SK-MEL-5 (cell line): ENCODE data around the gene TAGAP. TPM values are rescaled to one million over a fixed set of nuclear protein-coding genes. Genes with fewer than 3 reads are reported as not detected.
A peak's percentile ranks its signal among the peaks of the same experiment; 100 is the strongest.
"Not testable (repeated sequence)": the region's sequence is repeated elsewhere in the genome, so short reads cannot be mapped to it uniquely, and the experiment has no call there.

Source experiments
- DNase-seq: peaks from one replicate; pipeline ENCODE4 v3.0.0-alpha.2; 2016; ENCODE audit warnings: low read depth, low spot score
- in situ Hi-C: cut with HindIII; loops from 2 replicates; pipeline ENCODE4 v1.10.0; 2016; ENCODE audit warnings: low sequenced_read_pairs, high pct_unique_total_duplicates, low pct_unique_long_range_greater_than_20kb
- total RNA-seq: library from RNA; depleted of rRNA; stranded (reverse); fragments of >200 nt; shearing (Covaris generic); gene quantifications from 2 replicates; pipeline ENCODE4 v1.2.3, GENCODE V29; 2014

The TAGAP gene
- total RNA-seq, 1 experiment from 2014 or later = 0.03 TPM

GRCh38 chr6:159036673-159037072, 8.1 kb downstream of the TAGAP start:
- in situ Hi-C loops = no loop called here
- DNase-seq = no peak

- in situ Hi-C loops = no loop called here
- DNase-seq = no peak
These were observed 8.9 kb downstream of the TAGAP start for GRCh38 chr6:159035891-159036290.

DNA sequence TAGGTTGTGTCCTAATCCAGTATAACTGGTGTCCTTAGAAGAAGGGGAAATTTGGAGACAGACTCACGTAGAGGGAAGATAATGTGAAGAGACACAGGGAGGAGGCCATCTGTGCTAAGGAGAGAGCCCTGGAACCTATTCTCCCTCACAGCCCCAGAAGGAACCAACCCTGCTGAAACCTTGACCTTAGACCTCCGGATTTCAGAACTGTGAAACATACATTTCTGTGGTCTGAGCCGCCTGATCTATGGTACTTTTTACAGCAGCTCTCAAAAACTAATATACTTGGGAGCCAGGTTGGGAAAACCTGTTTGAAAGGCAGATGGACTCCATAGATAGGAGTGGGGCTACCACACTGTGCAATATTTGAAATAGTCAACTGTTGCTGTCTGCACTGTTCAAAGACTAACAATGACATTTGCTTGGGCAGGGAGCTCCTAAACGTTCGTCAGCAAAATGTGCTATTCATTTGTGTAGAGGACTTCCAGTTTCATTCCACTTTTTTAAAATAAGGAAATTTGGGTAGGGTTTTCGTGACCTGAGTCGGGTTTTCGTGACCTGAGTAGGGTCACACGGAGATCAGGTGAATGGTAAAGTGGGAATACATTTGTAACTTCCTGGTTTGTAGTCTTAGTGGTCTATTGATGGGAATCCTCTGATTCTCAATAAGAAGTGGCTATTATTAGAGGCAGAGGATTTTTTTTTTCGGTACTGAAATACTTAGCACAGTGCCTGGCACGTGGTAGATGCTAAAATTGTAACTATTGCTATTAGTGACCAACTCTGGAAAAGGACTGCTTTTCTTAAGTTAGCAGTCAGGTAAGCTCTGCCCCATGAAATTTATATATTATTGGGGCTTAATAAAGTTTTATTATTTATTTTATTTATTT, 11.4 kb downstream of the TAGAP start:
- DNase-seq = no peak
- in situ Hi-C loops = no loop called here

GRCh38 chr6:159031846-159032245, 12.9 kb downstream of the TAGAP start:
- DNase-seq = no peak
- in situ Hi-C loops = no loop called here

DNA sequence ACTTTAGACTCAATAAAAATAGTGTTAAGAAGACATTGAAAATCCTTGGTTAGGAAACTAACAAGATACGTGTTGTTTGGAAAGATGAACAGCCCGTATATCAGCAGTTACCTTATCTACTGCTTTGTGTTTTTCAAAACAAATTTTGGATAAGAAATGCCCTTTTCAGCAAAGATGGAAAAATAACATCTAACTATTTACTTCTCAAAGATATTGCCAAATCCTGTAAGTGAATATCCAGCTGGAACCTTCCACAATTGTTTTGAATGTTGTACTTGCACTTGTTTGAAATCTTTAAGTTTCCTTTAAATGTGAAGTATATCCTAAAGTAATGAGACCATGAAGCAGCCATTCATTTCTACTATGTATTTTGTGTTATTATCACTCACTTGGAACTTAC, 14.6 kb downstream of the TAGAP start:
- DNase-seq = no peak
- in situ Hi-C loops = no loop called here

GRCh38 chr6:159025224-159025623, 19.6 kb downstream of the TAGAP start:
- in situ Hi-C loops = not testable (repeated sequence)

DNA sequence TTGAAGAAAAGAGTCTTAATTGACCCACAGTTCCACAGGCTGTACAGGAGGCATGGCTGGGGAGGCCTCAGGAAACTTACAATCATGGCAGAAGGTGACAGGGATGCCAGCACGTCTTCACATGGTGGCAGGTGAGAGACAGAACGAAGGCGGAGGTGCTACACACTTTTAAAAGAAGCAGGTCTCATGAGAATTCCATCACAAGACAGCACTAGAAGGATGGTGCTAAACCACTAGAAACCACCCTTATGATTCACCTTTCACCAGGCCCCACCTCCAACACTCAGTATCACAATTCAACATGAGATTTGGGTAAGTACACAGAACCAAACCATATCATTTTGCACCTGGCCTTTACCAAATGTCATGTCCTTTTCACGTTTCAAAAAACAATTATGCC, 20.9 kb downstream of the TAGAP start:
- in situ Hi-C loops = no loop called here

More at GRCh38 chr6:159025224-159025623, 19.6 kb downstream of the TAGAP start:
- DNase-seq = not testable (repeated sequence)

GRCh38 chr6:159020011-159020410, 24.8 kb downstream of the TAGAP start:
- in situ Hi-C loops = no loop called here
- DNase-seq = no peak

More for the DNA sequence above, 20.9 kb downstream of the TAGAP start:
- no peak for DNase-seq

GRCh38 chr6:159017757-159018559, 26.8 kb downstream of the TAGAP start:
- DNase-seq = no peak
- in situ Hi-C loops = no loop called here

DNA sequence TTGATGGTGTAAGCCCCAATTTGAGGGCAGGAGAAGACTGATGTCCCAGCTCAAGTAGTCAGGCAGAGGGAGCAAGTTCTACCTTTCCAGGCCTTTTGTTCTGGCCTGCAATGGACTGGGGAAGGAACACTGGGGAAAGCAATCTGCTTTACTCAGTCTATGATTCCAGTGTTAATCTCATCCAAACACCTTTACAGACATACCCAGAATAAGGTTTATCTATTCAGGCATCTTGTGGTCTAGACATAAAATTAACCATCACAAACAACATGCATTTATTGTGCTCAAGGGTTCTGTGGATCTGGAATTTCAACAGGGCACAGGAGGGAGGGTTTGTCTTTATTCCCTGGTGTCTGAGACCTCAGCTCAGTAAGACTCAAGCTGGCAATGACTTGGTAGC, 30.4 kb downstream of the TAGAP start:
- DNase-seq = no peak
- in situ Hi-C loops = no loop called here

DNA sequence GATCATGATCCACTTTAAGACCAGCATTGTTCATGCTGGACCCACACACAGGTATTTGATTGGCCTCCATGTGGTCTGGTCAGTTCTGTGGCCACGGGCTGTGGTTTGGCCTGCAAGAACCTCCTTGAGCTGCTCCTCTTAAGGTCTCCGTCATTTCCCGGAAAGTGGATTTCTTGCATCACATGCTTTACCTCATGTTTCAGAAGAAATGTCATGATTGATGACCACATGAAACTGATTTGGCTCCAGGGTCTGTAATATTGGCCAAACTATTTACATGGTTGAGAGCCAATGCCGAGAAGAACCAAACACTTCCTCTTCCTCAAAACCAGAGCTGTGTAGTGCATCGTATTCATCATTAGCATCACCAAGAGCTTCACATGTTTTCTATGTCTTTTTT, 31.6 kb downstream of the TAGAP start:
- in situ Hi-C loops = no loop called here
- no peak for DNase-seq

DNA sequence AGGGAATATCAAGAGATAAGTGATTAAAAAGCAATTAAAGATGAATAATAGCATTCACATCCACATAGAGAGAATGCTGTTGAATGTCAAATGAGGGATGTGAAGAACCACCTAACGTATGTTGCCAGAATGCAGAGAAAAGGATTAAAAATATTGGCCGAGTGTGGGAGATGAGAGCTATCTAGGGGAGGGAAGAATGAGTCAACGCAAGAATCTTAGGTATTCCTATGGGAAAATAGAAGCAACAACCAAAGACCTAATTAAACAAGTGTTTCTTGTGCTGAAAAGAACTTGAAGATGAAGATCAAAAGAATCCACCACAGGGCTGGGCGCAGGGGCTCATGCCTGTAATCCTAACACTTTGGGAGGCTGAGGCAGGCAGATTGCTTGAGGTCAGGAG, 32.6 kb downstream of the TAGAP start:
- in situ Hi-C loops = no loop called here

DNA sequence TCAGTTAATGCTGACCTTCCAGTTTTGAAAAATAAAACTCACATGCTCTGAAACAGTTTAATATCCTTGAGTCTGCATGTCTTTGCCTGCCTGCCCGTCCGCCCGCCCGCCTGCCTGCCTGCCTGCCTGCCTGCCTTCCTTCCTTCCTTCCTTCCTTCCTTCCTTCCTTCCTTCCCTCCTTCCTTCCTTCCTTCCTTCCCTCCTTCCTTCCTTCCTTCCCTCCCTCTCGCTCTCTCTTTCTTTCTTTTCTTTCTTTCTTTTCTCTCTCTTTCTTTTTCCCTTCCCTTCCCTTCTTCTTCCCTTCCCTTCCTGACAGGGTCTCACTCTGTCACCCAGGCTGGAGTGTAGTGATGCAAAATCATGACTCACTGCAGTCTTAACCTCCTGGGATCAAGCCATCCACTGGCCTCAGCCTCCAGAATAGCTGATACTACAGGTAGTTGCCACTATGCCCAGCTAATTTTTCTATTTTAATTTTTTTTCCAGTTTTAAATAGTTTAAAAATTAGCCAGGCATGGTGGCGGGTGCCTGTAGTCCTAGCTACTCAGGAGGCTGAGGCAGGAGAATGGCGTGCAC, 34.7 kb downstream of the TAGAP start:
- DNase-seq, in situ Hi-C loops: not testable (repeated sequence)

More for the DNA sequence above, 32.6 kb downstream of the TAGAP start:
- DNase-seq = no peak

GRCh38 chr6:159008656-159009288, 36.0 kb downstream of the TAGAP start:
- in situ Hi-C loops = no loop called here
- peak; percentile 53 for DNase-seq

DNA sequence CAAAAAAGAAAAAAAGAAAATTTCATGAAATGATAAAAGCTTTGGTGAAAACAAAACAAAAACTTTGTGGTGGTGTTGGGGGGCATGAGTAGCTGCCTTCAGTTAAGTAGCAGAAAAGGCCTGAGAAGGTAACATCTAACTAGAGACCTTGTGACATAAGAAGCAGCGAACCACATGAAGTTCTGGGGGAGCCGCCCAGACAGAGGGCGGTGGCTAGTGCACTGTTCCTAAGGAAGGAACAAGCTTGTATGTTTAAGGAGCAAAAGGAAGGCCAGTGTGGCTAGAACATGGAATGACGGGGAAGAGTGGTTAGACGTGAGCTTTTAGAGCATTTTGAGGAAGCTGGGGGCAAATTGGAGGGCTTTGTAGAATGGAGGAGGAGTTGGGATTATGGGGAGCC, 37.3 kb downstream of the TAGAP start:
- in situ Hi-C loops = no loop called here
- no peak for DNase-seq

GRCh38 chr6:159005436-159005835, 39.4 kb downstream of the TAGAP start:
- DNase-seq = no peak
- in situ Hi-C loops = no loop called here

GRCh38 chr6:159004592-159004991, 40.2 kb downstream of the TAGAP start:
- DNase-seq = no peak
- in situ Hi-C loops = no loop called here
